Measurements from ENCODE around the gene ACADL.

ACADL gene

DNA sequence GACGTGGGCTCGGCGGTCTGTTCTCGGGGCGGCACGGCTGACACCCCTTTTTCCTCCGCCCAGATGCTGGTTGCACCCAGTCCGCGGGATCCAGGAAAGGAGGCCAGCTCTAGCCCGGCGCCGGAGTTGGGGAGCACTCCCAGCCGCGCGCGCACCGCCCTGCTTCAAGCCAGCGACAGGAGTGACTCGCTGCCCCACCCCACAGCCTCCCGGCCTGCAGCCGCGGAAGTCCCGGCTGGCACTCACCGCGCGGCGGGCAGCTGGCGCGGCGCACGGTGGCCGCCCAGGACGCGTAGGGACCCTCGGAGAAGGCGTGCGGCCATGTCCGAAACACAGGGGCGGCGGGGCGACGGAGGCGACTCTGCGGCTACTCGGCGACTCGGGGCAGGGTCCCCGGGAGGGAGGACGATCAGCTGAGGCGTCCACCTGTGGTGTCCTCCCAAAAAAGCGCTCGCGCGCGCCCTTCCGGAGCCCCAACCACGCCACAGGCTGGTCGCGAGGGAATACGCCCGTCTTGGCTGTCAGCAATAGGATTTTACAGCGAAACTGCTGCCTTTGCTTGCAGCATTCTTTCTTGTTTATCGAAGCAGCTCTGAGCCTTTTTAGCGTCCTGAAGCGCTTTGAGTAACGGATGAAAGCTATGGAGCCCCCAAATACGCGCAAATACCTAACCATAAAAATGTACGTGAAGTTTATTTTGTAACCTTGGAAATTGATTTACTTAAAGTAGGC lies at the start of gene ACADL:
Gene ACADL, minus strand, starts transcription at position 507 of the 732 bp plus-strand sequence. Its CDS starts 184 bp downstream, at position 323.
- DNase-seq, result peak; percentile 54

GRCh38 chr2:210271300-210271699 lies 46.1 kb upstream of the ACADL start:
- DNase-seq, result no peak

GRCh38 chr2:210269148-210269547 lies 43.9 kb upstream of the ACADL start:
- no peak for DNase-seq

DNA sequence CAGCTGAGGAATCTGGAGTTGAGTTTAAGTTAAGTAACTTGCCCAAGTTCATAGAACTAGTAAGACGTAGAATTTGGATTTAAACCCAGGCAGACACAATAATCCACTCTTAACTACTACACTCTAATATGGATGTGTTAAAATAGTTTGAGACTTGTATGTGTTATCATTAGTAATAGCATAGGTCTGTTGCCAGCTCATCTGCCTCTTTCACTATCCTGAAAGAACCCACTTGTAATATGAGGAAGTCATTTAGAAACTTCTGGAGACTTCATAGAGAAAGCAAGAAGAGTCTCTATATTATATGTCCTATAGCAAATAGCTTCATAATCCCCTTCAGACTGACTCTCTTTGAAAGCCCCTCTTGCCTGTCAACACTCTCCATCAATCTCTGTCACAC lies 43.0 kb upstream of the ACADL start:
- DNase-seq, result no peak

DNA sequence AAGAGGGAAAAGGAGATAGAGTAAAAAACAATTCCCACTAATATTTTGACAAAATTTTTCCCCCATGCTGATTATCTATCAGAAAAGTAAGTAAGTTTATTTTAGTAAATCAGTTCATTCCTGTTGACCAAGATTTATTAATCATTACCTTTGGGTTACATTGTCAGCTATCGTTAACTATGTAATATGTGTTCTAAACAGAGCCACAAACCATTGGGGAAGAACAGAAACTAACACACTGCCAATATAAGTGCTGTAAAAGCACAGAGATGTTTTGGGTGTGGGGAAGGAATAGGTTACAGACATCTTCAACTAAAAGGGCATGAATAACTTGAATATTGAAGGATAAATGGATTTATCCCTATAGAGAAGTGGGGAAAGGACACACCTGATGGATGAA lies 42.5 kb upstream of the ACADL start:
- DNase-seq, result no peak

DNA sequence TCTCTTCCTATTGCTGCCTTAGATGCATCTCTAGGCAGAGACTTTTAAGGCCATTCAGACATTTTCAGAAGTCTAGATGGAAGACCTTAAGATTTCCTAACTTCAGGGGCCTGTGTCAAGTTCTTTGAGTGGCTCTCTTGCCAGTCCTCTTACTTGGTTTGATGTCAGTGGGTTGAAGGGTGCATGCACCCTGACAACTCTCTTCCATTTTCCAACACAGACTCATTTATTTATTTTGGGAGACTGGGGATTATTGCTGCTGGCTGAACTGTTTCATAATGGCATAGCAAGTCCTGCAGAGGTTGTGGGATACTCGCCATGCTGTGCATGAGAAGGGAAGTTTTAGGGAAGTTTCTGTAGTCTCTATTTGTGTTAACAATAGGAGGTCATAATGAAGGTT lies 39.0 kb upstream of the ACADL start:
- DNase-seq, result no peak

DNA sequence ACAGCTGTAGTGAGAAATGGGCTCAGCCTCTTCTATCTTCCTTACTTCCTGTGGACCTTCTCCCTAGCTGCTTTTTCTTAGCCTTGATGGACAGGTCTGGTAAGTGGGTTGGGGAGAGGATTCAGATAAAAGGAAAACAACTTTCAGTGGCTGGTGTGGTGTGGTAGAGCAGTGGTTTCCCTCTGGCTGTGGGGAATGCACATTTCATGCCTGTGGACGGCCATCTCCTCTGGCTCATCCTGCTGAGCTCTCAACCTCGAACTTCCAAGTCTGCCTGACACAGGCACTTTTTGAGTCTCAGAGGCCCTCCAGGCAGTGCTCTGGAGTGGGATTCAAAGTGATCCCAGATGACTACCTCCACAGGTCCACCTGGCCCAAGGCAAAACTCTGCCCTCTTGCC lies 38.6 kb upstream of the ACADL start:
- no peak for DNase-seq

- DNase-seq, result no peak
These were observed 36.8 kb upstream of the ACADL start for GRCh38 chr2:210262036-210262435.

DNA sequence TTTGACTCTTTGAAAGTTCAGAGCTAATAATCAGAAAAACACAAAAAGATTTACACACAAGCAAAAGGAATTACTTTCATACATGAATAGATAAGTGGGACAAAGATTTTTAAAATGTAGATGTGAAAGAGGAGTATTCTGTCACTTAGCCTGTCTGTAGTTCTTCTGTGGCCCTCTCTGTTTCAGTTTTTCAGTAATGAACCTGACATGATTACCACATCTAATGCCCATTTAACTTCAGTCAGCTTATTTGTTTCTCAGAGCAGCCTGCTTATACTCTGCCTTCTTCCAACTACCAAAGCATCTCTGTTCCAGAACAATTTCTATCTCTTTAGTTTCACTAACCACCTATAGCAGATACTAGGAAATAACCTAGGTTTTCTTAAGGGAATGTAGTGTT lies 34.4 kb upstream of the ACADL start:
- no peak for DNase-seq

- no peak for DNase-seq
These were observed 27.7 kb upstream of the ACADL start for GRCh38 chr2:210252699-210253606.

- no peak for DNase-seq
These were observed 25.4 kb upstream of the ACADL start for GRCh38 chr2:210250622-210251021.

- no peak for DNase-seq
These were observed 8.2 kb upstream of the ACADL start for GRCh38 chr2:210233487-210233886.

DNA sequence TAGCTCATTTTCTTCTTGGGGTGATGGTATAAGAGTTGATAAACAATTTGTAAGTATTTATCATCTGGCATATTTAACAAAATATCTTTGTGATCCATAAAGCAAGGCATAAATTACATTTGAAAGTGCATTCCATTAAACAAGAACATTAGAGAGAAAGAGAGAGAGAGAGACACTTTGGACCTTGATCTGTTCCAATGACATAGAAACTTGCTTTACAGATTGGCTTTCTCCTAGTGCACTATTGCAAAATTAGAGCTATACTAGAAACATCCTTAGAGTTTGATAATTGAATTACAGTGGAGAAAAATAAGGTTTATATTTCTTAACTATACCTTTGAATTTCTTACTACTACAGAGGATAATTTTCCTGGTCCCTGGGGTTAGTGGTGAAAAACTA lies 5.7 kb upstream of the ACADL start:
- DNase-seq, result no peak

DNA sequence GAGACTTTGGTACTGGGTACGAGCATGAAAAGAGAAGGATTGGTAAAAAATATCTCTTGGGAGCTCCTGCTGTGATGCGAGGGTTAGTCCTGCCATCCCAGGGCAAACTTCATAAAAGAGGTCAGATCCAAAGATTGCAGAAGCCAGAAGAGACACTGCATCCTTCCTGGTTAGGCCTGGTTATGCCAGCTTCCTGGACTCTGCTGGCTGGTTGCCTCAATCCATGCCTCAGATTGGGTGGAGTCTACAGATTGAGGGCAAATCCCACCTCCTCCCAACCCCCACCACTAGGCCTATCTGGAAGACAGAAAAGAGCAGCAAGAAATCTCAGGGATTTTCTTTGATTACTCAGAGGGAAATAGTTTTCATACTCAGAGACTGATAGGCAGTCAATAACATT lies 5.3 kb upstream of the ACADL start:
- no peak for DNase-seq

GRCh38 chr2:210228586-210228985 lies 3.3 kb upstream of the ACADL start:
- no peak for DNase-seq

DNA sequence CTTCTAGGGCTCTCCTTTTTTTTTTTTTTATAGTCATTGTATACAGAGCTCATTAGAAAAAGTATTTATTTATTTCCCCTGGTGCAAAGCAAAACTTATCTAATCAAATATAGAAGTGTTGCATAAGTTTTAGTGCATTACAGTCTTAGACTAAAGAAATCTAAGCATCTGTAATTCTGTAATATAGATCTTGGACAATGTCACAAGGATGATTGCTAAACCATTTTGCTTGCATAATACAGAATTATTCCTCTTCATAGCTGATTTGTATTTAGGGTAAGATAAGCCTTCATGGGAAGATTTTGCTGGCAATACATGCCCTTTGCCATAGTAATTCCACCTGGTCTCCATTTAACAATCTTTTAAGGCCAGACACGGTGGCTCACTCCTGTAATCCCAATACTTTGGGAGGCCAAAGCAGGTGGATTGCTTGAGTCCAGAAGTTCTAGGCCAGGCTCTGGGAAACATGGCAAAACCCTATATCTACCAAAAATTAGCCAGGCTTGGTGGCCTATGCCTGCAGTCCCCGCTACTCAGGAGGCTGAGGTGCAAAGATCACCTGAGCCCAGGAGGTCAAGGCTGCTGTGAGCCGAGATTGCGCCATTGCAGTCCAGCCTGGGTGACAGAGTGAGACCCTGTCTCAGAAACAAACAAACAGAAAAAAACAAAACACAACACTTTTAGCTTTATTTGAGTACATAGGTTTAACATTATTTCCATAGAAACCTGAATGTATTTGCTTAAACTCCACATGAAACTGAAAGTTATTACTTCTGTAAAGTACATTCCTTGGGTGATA lies 2.2 kb upstream of the ACADL start:
- no peak for DNase-seq

GRCh38 chr2:210226223-210226622 lies 976 bp upstream of the ACADL start:
- DNase-seq, result peak; percentile 56

- DNase-seq, result no peak
These were observed 681 bp downstream of the ACADL start for GRCh38 chr2:210224591-210224940.

DNA sequence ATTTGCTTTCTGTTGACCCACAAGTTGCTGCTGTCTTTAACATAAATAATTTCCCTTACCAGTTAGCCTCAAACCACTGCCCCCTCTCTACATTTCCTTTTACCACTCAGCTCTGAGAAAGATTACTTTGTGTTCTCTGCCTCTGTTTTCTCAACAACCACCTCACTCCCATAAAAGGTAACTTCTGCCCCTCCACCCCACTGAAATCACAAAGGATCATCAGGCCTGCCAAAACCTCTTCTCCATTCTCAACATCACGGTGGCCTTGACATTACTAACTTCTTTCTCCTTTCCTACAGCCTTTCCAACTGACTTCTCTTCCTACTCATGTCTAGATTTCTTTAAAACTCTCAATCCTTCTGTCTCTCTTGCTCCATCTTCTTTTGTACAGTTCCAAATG lies 10.1 kb downstream of the ACADL start:
- no peak for DNase-seq

- no peak for DNase-seq
These were observed 15.1 kb downstream of the ACADL start for GRCh38 chr2:210210185-210210584.

- DNase-seq, result no peak
These were observed 17.3 kb downstream of the ACADL start for GRCh38 chr2:210207929-210208328.

DNA sequence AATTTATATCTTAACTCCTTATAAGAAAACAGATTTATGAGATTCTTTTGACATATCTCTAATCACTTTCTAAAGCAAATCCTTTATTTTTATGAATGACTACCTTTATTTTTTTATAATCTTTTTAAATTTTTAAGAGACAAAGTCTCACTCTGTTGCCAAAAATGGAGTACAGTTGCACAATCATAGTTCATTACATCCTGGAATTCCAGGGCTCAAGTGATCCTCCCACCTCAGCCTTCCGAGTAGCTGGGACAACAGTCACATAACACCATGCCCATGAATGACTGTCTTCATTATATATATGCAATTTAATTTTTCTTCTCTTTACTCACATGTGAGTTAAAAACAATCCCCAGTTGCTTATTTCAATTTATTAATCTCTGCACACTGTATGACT lies 21.7 kb downstream of the ACADL start:
- DNase-seq, result no peak

DNA sequence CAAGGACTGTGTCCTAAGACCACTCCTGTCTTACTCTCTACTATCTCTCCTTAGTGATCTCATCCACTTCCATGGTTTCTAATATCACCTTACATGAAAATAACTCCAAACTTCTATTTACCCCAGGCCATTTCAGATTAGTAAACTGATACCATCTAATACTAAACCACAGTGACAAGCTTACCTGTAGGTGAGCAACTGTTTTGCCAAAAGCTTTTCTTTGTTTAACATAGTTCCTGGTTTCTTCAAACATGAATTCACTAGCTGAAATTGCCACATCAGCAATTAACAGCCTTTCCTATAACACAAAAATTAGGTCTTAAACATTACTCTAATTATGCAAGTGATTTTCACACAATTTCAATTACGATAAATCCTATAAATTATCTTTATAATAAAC lies 22.1 kb downstream of the ACADL start:
- DNase-seq, result no peak

DNA sequence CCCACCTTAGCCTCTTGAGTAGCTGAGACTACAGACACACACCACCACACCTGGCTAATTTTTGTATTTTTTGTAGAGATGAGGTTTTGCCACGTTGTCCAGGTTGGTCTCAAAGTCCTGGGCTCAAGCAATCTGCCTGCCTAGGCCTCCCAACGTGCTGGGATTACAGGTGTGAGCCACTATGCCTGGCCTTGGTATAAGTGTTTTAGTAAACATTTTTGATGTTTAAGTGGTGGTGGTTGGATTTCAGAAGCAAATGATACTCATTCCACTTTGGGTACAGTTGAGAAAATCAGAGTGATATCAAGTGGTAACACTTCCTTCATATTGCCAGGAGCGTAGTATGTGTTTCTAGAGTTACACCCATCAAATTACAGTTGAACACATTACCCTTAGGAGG lies 25.4 kb downstream of the ACADL start:
- DNase-seq, result no peak
